SU-DHL-6 (cell line): ENCODE measurements around the gene RNF220.

Source experiments
- H2AFZ ChIP-seq: fragments of 200-600 bp; sonication (generic); 2 replicates; pipeline ENCODE4 v1.6.1; 2014; ENCODE audit warnings: low read depth, mild to moderate bottlenecking, moderate library complexity, mixed read lengths, antibody characterized with exemption, low read length; ENCODE audit not compliant: severe bottlenecking
- H3F3A ChIP-seq: fragments of 200-600 bp; shearing (Covaris generic); 2 replicates; pipeline ENCODE4 v1.6.0; 2016; ENCODE audit warnings: antibody characterized with exemption, mild to moderate bottlenecking; ENCODE audit not compliant: insufficient read depth
- H3K27ac ChIP-seq: fragments of 200-600 bp; sonication (generic); 2 replicates; pipeline ENCODE4 v1.5.1; 2016; ENCODE audit warnings: low read depth, mild to moderate bottlenecking, low read length, moderate library complexity, mixed read lengths
- H3K27me3 ChIP-seq: fragments of 200-600 bp; sonication (generic), shearing (Covaris generic); 2 replicates; pipeline ENCODE4 v1.6.0; 2014; ENCODE audit warnings: mild to moderate bottlenecking, low read length
- H3K36me3 ChIP-seq: fragments of 200-600 bp; sonication (generic); 2 replicates; pipeline ENCODE4 v1.6.1; 2014; ENCODE audit warnings: mild to moderate bottlenecking, low read length, mixed read lengths
- H3K4me2 ChIP-seq: fragments of 300-600, 200-600 bp; shearing (Covaris generic), sonication (generic); 2 replicates; pipeline ENCODE4 v1.6.0; 2014; ENCODE audit warnings: low read length, low read depth, mild to moderate bottlenecking; ENCODE audit not compliant: poor library complexity, severe bottlenecking
- H3K4me3 ChIP-seq: fragments of 200-600 bp; sonication (generic); 2 replicates; pipeline ENCODE4 v1.5.1; 2014; ENCODE audit warnings: antibody characterized with exemption, low read length, mild to moderate bottlenecking, mixed read lengths; ENCODE audit not compliant: insufficient read depth, poor library complexity, severe bottlenecking
- H3K79me2 ChIP-seq: fragments of 200-600 bp; sonication (generic); 2 replicates; pipeline ENCODE4 v1.6.1; 2014; ENCODE audit warnings: mild to moderate bottlenecking, low read length, moderate library complexity; ENCODE audit not compliant: insufficient read depth
- H3K9ac ChIP-seq: fragments of 200-600 bp; sonication (generic); 2 replicates; pipeline ENCODE4 v1.7.0; 2014; ENCODE audit warnings: mild to moderate bottlenecking, low read length
- H3K9me2 ChIP-seq: fragments of 200-600 bp; sonication (generic); replicated peaks from 2 replicates; pipeline ENCODE4 v1.6.1; 2014; ENCODE audit warnings: low read length; ENCODE audit not compliant: insufficient read depth
- H3K9me3 ChIP-seq: fragments of 200-600 bp; sonication (generic); 2 replicates; pipeline ENCODE4 v1.6.1; 2014; ENCODE audit warnings: low read length, mixed read lengths; ENCODE audit not compliant: insufficient read depth
- H4K20me1 ChIP-seq: fragments of 200-600 bp; sonication (generic); 2 replicates; pipeline ENCODE4 v1.6.1; 2014; ENCODE audit warnings: low read depth, mild to moderate bottlenecking, antibody characterized with exemption, low read length, moderate library complexity, mixed read lengths
- EZH2phosphoT487 ChIP-seq: fragments of 200-600 bp; sonication (generic), shearing (Covaris generic); conservative IDR thresholded peaks from 2 replicates; pipeline ENCODE4 v1.6.1; 2018; ENCODE audit warnings: mild to moderate bottlenecking, antibody characterized with exemption, low read length, moderate library complexity, mixed read lengths
- TF ChIP-seq, protein P1 (sequence below): fragments of 200-600 bp; sonication (generic); IDR thresholded peaks from one replicate; pipeline ENCODE4 v1.5.1; 2017; ENCODE audit warnings: antibody characterized with exemption, mild to moderate bottlenecking, low read length, moderate library complexity; ENCODE audit not compliant: insufficient read depth, poor library complexity, severe bottlenecking

Gene RNF220

GRCh38 chr1:44367944-44368343, 37.1 kb upstream of the RNF220 start:
- Histone ChIP-seq H2AFZ (no peak overlapping the region), H4K20me1 (no peaks in the 10 kb centered on the region), H3K79me2 (no peaks in the 10 kb centered on the region), H3K9me3 (no peaks in the 10 kb centered on the region), H3F3A (no peaks in the 10 kb centered on the region), H3K27ac (no peak overlapping the region), H3K36me3 (no peaks in the 10 kb centered on the region), H3K9ac (no peak overlapping the region), H3K4me2 (no peak overlapping the region), H3K4me3 (no peak overlapping the region), H3K27me3 (no peaks in the 10 kb centered on the region), H3K9me2 (no peaks in the 10 kb centered on the region)
- TF ChIP-seq EZH2phosphoT487, result no peak
- TF ChIP-seq, protein P1, sequence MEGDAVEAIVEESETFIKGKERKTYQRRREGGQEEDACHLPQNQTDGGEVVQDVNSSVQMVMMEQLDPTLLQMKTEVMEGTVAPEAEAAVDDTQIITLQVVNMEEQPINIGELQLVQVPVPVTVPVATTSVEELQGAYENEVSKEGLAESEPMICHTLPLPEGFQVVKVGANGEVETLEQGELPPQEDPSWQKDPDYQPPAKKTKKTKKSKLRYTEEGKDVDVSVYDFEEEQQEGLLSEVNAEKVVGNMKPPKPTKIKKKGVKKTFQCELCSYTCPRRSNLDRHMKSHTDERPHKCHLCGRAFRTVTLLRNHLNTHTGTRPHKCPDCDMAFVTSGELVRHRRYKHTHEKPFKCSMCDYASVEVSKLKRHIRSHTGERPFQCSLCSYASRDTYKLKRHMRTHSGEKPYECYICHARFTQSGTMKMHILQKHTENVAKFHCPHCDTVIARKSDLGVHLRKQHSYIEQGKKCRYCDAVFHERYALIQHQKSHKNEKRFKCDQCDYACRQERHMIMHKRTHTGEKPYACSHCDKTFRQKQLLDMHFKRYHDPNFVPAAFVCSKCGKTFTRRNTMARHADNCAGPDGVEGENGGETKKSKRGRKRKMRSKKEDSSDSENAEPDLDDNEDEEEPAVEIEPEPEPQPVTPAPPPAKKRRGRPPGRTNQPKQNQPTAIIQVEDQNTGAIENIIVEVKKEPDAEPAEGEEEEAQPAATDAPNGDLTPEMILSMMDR, result no peak

DNA sequence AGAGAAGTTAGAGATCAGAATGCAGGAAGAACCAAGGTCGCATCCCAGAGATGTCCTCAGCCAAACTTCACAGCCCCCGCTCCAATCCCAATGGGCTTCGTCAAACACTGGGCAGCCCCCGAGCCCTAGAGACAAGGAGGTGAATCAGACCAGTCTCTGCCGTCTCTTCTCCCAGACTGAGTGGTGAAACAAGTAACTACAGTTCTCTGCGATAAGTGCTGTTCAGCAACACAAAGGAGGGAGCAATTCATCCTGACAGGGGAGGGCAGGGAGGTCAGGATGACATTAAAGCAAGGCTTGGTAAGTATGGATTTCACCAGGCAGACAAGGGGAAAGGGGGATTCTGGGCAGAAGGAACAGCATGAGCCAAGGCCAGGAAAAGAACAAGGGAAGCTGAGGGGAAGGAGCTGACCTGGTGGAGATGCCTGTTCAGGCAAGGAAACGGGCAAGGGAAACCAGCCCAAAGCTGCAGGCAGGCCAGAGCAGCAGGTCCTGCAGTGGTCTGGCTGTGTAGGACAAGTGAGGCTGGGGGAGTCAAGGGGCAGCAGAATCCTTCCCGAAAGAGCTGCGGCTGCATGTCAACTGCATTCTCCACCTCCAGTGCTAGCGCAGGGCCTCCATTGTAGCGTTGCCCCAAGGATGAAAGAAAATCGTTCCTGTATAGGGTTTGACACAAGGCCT, 36.4 kb upstream of the RNF220 start:
- Histone ChIP-seq H3K9me2 (no peaks in the 10 kb centered on the region), H4K20me1 (no peaks in the 10 kb centered on the region), H3K9ac (no peak overlapping the region), H3K27me3 (no peaks in the 10 kb centered on the region), H3K4me2 (no peak overlapping the region), H3K27ac (no peak overlapping the region), H3K36me3 (no peaks in the 10 kb centered on the region), H3K4me3 (no peak overlapping the region), H3K9me3 (no peaks in the 10 kb centered on the region), H3F3A (no peaks in the 10 kb centered on the region), H2AFZ (no peak overlapping the region), H3K79me2 (no peaks in the 10 kb centered on the region)
- TF ChIP-seq, protein P1, result no peak
- TF ChIP-seq EZH2phosphoT487, result no peak

DNA sequence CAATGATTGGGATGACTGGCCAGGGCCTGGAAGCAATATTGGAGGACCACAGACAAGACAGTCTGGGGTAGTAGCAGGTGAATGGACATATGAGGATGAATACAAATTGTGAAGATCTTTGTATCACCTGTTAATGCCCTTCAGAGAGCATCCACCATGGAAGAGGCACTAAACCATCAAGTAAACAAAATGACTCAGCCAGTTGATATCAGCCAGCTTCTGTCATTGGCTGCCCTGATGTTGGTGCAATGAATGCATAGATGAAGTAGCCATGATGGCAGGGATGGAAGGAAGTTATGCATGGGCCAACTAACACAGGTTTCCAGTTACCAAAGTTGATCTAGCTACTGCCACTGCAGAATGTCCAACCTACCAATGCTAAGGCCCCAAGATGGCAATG, 33.8 kb upstream of the RNF220 start:
- Histone ChIP-seq H3K4me2 (no peak overlapping the region), H3K9me3 (no peaks in the 10 kb centered on the region), H3F3A (no peaks in the 10 kb centered on the region), H2AFZ (no peak overlapping the region), H3K9ac (no peak overlapping the region), H4K20me1 (no peaks in the 10 kb centered on the region), H3K27ac (no peak overlapping the region), H3K9me2 (no peaks in the 10 kb centered on the region), H3K4me3 (no peak overlapping the region), H3K79me2 (no peaks in the 10 kb centered on the region), H3K36me3 (no peaks in the 10 kb centered on the region), H3K27me3 (no peaks in the 10 kb centered on the region)
- TF ChIP-seq, protein P1, result no peak
- TF ChIP-seq EZH2phosphoT487, result no peak
